GM12878 (cell line): Measurements from ENCODE around the gene MAPK8IP3. TPM values are rescaled to one million over a fixed set of nuclear protein-coding genes. Genes with fewer than 3 reads are reported as not detected.

Experiments
- BACH1 ChIP-seq: fragments of 450-650 bp; IDR thresholded peaks from 2 replicates; pipeline ENCODE4 v1.6.1; 2017; ENCODE audit warnings: mild to moderate bottlenecking, borderline replicate concordance
- BHLHE40 ChIP-seq, 2 experiments: fragments of 450-650 bp in 1 of 2; IDR thresholded peaks; 2 replicates each; pipeline ENCODE4 v1.6.1; 2011 to 2017; ENCODE audit warnings: low read depth in 2 of 2, borderline replicate concordance in 1 of 2, improper control_type of control experiment in 1 of 2, low read length in 1 of 2, mild to moderate bottlenecking in 1 of 2
- DPF2 ChIP-seq: fragments of 450-650 bp; IDR thresholded peaks from 2 replicates; pipeline ENCODE4 v1.6.1; 2017; ENCODE audit warnings: mild to moderate bottlenecking
- E2F4 ChIP-seq: IDR thresholded peaks from 2 replicates; pipeline ENCODE4 v1.6.1; 2012; ENCODE audit warnings: low read depth, low read length, improper control_type of control experiment
- GATAD2B ChIP-seq: fragments of 450-650 bp; conservative IDR thresholded peaks from 2 replicates; pipeline ENCODE4 v1.6.1; 2017; ENCODE audit warnings: low read depth, mild to moderate bottlenecking, moderate library complexity
- MYC ChIP-seq: IDR thresholded peaks from 2 replicates; pipeline ENCODE4 v1.6.1; 2011; ENCODE audit warnings: mild to moderate bottlenecking, low read length, moderate library complexity, inconsistent platforms; ENCODE audit not compliant: insufficient read depth, insufficient replicate concordance, insufficient read length, severe bottlenecking
- NFXL1 ChIP-seq: fragments of 450-650 bp; IDR thresholded peaks from 2 replicates; pipeline ENCODE4 v1.6.1; 2017; ENCODE audit warnings: antibody characterized with exemption, mild to moderate bottlenecking, borderline replicate concordance
- NFYA ChIP-seq: IDR thresholded peaks from 2 replicates; pipeline ENCODE4 v1.6.1; 2011; ENCODE audit warnings: low read depth, mild to moderate bottlenecking, low read length, improper control_type of control experiment, borderline replicate concordance
- NFYB ChIP-seq: IDR thresholded peaks from 2 replicates; pipeline ENCODE4 v1.6.1; 2011; ENCODE audit warnings: low read depth, mild to moderate bottlenecking, low read length, improper control_type of control experiment, moderate library complexity; ENCODE audit not compliant: insufficient read depth
- POLR2AphosphoS5 ChIP-seq: IDR thresholded peaks from 2 replicates; pipeline ENCODE4 v1.6.1; 2011; ENCODE audit warnings: mild to moderate bottlenecking, low read length, inconsistent platforms
- SMAD1 ChIP-seq: fragments of 450-650 bp; IDR thresholded peaks from 2 replicates; pipeline ENCODE4 v1.6.1; 2018; ENCODE audit warnings: mild to moderate bottlenecking, low read depth; ENCODE audit not compliant: partially characterized antibody
- STAT1 ChIP-seq: fragments of 450-650 bp; conservative IDR thresholded peaks from 2 replicates; pipeline ENCODE4 v1.6.1; 2014; ENCODE audit warnings: antibody characterized with exemption, mild to moderate bottlenecking
- TCF12 ChIP-seq: IDR thresholded peaks from 2 replicates; pipeline ENCODE4 v1.6.1; 2011; ENCODE audit warnings: low read depth, mild to moderate bottlenecking, low read length
- YY1 ChIP-seq: IDR thresholded peaks from 2 replicates; pipeline ENCODE4 v1.6.1; 2011; ENCODE audit warnings: low read depth, mild to moderate bottlenecking, low read length
- polyA plus RNA-seq, 11 experiments: library from polyadenylated mRNA; depleted of rRNA in 4 of 11; unstranded in 6 of 11; stranded (reverse) in 5 of 11; fragments of >200 nt; fragmentation: Nextera tagmentation in 4 of 11; fragmentation: Illumina TruSeq in 1 of 11; extraction: Ambion mirVana in 4 of 11; extraction: Trizol in 1 of 11; gene quantifications; 1 replicate in 1 of 11; 2 replicates in 10 of 11; pipeline versions ENCODE4 v1.2.1 to v1.2.3, GENCODE V29; 2011 to 2016; ENCODE audit warnings: inconsistent platforms in 2 of 11, missing spikeins in 2 of 11, low read depth in 1 of 11
- total RNA-seq, 4 experiments: library from RNA; depleted of rRNA in 3 of 4; stranded (reverse); fragments of >200 nt in 3 of 4; fragmentation: Illumina TruSeq in 1 of 4; extraction: Trizol in 1 of 4; gene quantifications; 2 replicates each; pipeline versions ENCODE4 v1.2.1 to v1.2.3, GENCODE V29; 2013 to 2021
- TF ChIP-seq, protein P1 (sequence below): fragments of 450-650 bp; IDR thresholded peaks from 2 replicates; pipeline ENCODE4 v1.6.1; 2014; ENCODE audit warnings: mild to moderate bottlenecking
- TF ChIP-seq, protein P2 (sequence below): fragments of 450-650 bp; formaldehyde crosslinking; IDR thresholded peaks from 2 replicates; pipeline ENCODE4 v1.4.0; 2022; ENCODE audit warnings: mild to moderate bottlenecking, moderate library complexity
- TF ChIP-seq, protein P3 (sequence below): IDR thresholded peaks from 2 replicates; pipeline ENCODE4 v1.6.1; 2012; ENCODE audit warnings: low read length, inconsistent platforms
- TF ChIP-seq, protein P4 (sequence below): fragments of 450-650 bp; IDR thresholded peaks from 2 replicates; pipeline ENCODE4 v1.6.1; 2017; ENCODE audit warnings: mild to moderate bottlenecking
- TF ChIP-seq, protein P5 (sequence below): IDR thresholded peaks from 2 replicates; pipeline ENCODE4 v1.6.1; 2011; ENCODE audit warnings: mild to moderate bottlenecking, low read depth, low read length, moderate library complexity; ENCODE audit not compliant: insufficient replicate concordance

MAPK8IP3 gene
- total and polyA plus RNA-seq, 10 of the 15 experiments (the other 5 are each of a cell fraction or from before 2014, with no cell fraction given): 0.06 to 67.9 (median 18.2) TPM

DNA sequence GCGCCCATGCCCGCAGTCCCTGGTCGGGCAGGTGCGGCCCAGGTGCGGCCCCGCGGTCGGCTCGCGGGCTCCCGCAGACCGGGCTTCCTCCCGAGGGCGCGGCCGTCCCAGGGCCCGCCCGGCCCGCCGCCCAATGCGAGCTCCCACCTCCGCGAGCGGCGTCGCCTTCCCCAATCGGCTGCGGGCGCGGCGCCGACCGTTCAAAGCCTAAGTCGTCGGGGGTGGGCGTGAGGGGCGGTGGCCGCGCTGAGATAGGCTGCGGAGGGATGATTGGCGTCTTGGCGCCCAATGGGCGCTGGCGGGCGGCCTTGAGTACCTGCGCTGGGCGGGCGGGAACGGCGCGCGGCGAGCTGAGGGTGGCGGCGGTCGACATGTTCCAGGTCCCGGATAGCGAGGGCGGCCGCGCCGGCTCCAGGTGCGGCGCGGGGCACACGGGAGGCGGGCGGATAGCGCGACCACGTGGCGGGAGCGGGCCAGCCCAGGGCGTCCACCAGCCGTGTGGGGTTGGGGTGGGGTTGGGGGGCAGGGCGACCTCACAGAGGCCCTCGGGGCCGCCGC, 28.0 kb upstream of the MAPK8IP3 start, which contains the start of gene JPT2 (continued):
- TF ChIP-seq, protein P1, sequence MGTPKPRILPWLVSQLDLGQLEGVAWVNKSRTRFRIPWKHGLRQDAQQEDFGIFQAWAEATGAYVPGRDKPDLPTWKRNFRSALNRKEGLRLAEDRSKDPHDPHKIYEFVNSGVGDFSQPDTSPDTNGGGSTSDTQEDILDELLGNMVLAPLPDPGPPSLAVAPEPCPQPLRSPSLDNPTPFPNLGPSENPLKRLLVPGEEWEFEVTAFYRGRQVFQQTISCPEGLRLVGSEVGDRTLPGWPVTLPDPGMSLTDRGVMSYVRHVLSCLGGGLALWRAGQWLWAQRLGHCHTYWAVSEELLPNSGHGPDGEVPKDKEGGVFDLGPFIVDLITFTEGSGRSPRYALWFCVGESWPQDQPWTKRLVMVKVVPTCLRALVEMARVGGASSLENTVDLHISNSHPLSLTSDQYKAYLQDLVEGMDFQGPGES: peak; percentile 96
- TF ChIP-seq MYC: peak; percentile 71
- no peak for TF ChIP-seq SMAD1
- peak; percentile 69 for TF ChIP-seq YY1
- peak; percentile 34; the same call in 1 of the 2 replicates for TF ChIP-seq NFYA
- no peak for TF ChIP-seq NFXL1
- TF ChIP-seq DPF2: peak; percentile 99
- TF ChIP-seq GATAD2B: peak; percentile 65
- peak; percentile 42; the same call in 1 of the 2 replicates for TF ChIP-seq E2F4
- TF ChIP-seq NFYB: peak; percentile 97
- TF ChIP-seq BHLHE40 (IDR thresholded peaks at IDR 0.05; ENCODE audit: borderline replicate concordance in 1 of 2, low read depth in 2 of 2, low read length in 1 of 2): peak; percentile 45 to 68; a peak in 2 of 4 replicates
- TF ChIP-seq BACH1: 0 out of 2 replicates have a peak, but pooled peaks have one; percentile 25
- no peak; the same call in 1 of the 2 replicates for TF ChIP-seq STAT1
- TF ChIP-seq, protein P2, sequence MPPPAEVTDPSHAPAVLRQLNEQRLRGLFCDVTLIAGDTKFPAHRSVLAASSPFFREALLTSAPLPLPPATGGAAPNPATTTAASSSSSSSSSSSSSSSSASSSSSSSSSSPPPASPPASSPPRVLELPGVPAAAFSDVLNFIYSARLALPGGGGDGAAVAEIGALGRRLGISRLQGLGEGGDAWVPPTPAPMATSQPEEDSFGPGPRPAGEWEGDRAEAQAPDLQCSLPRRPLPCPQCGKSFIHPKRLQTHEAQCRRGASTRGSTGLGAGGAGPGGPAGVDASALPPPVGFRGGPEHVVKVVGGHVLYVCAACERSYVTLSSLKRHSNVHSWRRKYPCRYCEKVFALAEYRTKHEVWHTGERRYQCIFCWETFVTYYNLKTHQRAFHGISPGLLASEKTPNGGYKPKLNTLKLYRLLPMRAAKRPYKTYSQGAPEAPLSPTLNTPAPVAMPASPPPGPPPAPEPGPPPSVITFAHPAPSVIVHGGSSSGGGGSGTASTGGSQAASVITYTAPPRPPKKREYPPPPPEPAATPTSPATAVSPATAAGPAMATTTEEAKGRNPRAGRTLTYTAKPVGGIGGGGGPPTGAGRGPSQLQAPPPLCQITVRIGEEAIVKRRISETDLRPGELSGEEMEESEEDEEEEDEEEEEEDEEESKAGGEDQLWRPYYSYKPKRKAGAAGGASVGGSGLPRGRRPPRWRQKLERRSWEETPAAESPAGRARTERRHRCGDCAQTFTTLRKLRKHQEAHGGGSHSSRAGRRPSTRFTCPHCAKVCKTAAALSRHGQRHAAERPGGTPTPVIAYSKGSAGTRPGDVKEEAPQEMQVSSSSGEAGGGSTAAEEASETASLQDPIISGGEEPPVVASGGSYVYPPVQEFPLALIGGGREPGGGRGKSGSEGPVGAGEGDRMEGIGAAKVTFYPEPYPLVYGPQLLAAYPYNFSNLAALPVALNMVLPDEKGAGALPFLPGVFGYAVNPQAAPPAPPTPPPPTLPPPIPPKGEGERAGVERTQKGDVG: no peak
- TF ChIP-seq, protein P3, sequence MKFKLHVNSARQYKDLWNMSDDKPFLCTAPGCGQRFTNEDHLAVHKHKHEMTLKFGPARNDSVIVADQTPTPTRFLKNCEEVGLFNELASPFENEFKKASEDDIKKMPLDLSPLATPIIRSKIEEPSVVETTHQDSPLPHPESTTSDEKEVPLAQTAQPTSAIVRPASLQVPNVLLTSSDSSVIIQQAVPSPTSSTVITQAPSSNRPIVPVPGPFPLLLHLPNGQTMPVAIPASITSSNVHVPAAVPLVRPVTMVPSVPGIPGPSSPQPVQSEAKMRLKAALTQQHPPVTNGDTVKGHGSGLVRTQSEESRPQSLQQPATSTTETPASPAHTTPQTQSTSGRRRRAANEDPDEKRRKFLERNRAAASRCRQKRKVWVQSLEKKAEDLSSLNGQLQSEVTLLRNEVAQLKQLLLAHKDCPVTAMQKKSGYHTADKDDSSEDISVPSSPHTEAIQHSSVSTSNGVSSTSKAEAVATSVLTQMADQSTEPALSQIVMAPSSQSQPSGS: no peak
- TF ChIP-seq POLR2AphosphoS5: peak; percentile 53; the same call in 1 of the 2 replicates
- TF ChIP-seq, protein P4, sequence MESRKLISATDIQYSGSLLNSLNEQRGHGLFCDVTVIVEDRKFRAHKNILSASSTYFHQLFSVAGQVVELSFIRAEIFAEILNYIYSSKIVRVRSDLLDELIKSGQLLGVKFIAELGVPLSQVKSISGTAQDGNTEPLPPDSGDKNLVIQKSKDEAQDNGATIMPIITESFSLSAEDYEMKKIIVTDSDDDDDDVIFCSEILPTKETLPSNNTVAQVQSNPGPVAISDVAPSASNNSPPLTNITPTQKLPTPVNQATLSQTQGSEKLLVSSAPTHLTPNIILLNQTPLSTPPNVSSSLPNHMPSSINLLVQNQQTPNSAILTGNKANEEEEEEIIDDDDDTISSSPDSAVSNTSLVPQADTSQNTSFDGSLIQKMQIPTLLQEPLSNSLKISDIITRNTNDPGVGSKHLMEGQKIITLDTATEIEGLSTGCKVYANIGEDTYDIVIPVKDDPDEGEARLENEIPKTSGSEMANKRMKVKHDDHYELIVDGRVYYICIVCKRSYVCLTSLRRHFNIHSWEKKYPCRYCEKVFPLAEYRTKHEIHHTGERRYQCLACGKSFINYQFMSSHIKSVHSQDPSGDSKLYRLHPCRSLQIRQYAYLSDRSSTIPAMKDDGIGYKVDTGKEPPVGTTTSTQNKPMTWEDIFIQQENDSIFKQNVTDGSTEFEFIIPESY: no peak
- peak; percentile 67; the same call in 1 of the 2 replicates for TF ChIP-seq TCF12
- TF ChIP-seq, protein P5, sequence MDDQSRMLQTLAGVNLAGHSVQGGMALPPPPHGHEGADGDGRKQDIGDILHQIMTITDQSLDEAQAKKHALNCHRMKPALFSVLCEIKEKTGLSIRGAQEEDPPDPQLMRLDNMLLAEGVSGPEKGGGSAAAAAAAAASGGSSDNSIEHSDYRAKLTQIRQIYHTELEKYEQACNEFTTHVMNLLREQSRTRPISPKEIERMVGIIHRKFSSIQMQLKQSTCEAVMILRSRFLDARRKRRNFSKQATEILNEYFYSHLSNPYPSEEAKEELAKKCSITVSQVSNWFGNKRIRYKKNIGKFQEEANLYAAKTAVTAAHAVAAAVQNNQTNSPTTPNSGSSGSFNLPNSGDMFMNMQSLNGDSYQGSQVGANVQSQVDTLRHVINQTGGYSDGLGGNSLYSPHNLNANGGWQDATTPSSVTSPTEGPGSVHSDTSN: peak; percentile 96
